Calu3 (cell line): ENCODE data around the gene UCK1. TPM values are rescaled to one million over a fixed set of nuclear protein-coding genes. Genes with fewer than 3 reads are reported as not detected.

Source experiments
- BruUV-seq: library from RNA; stranded (reverse); fragments of 400-500 nt; replicated peaks from 2 replicates; lab custom pipeline; 2021; lab: Mats Ljungman, UMichigan
- CTCF ChIA-PET: fragments of 300-600 bp; sonication (Branson Sonifier 250); formaldehyde crosslinking; loops from one replicate; lab custom pipeline; 2022; ENCODE audit warnings: antibody characterized with exemption; lab: Charles Lee
- DNase-seq: peaks from one replicate; pipeline ENCODE4 v3.0.0; 2022
- H3K27ac Mint-ChIP-seq: one replicate; pipeline ENCODE4 v1.8.0; 2022; ENCODE audit warnings: mixed read lengths; ENCODE audit not compliant: unreplicated experiment
- H3K27me3 Mint-ChIP-seq: one replicate; pipeline ENCODE4 v1.8.0; 2022; ENCODE audit warnings: mixed read lengths; ENCODE audit not compliant: unreplicated experiment
- H3K36me3 Mint-ChIP-seq: one replicate; pipeline ENCODE4 v1.8.0; 2022; ENCODE audit warnings: mild to moderate bottlenecking, moderate library complexity, mixed read lengths; ENCODE audit not compliant: insufficient read depth, unreplicated experiment
- H3K4me1 Mint-ChIP-seq: one replicate; pipeline ENCODE4 v1.8.0; 2022; ENCODE audit warnings: mild to moderate bottlenecking, low read depth, mixed read lengths; ENCODE audit not compliant: unreplicated experiment
- H3K4me3 Mint-ChIP-seq: one replicate; pipeline ENCODE4 v1.8.0; 2022; ENCODE audit warnings: mild to moderate bottlenecking, low read depth, moderate library complexity, mixed read lengths; ENCODE audit not compliant: unreplicated experiment
- H3K9me3 Mint-ChIP-seq: one replicate; pipeline ENCODE4 v1.8.0; 2022; ENCODE audit warnings: low read depth, mixed read lengths; ENCODE audit not compliant: unreplicated experiment
- CTCF ChIP-seq: fragments of 200-600 bp; IDR thresholded peaks from one replicate; pipeline ENCODE4 v1.8.0; 2022; ENCODE audit warnings: antibody characterized with exemption; ENCODE audit not compliant: unreplicated experiment
- intact Hi-C: fragments of 100-400 bp; cut with micrococcal nuclease; formaldehyde crosslinking; loops from one replicate; pipeline ENCODE4 v1.10.0; 2022; ENCODE audit not compliant: unreplicated experiment
- total RNA-seq: library from RNA; stranded (reverse); gene quantifications from 2 replicates; pipeline ENCODE4 v1.2.3, GENCODE V29; 2022

UCK1 gene
- total RNA-seq, 1 experiment from 2014 or later = 19.6 TPM

DNA sequence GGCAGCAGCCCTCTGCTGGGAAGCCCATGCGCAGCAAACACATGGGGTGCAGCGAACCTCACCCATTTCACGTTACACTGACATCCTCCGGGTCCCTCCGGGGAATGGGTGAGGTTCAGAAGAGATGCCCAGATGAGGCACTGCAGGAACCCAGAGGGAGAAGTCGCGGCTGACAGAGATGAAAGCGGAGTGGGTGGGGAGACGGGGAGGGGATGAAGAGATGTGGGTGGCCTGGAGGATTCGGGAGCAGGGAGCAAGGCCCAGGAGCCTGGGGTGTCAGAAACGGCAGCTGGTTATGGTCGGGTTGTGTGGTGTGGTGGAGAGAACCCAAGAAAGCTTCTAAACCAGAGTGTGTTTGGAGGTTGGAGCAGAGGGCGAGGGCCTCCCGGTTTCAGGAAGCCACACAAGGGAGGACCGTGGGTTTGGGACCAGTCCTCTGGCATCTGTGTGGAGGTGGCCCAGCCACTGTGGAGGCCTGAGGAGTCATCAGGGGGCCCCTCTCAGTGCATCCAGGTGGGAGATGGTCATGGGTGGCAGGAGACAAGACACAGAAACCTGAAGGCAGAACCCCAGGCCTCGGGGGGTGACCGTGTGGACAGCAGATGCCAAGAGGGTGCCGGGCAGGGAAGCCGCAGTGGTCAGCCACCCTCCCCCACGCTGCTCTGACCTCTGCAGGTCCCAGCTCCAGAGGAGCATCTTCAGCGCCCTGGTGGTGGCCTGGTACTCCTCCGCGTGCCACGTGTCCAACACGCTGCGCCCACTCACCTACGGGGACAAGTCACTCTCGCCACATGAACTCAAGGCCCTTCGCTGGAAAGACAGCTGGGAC lies 8.6 kb downstream of the UCK1 start:
- CTCF ChIA-PET = no interaction called here
- intact Hi-C loops = no loop called here
- H3K9me3 Mint-ChIP-seq = no peaks in the 10 kb centered on the region
- no peak for TF ChIP-seq CTCF
- no peak for DNase-seq
- H3K27me3 Mint-ChIP-seq = no peaks in the 10 kb centered on the region
- no peak overlapping the region for H3K4me3 Mint-ChIP-seq
- BruUV-seq = no TSS peak
- H3K4me1 Mint-ChIP-seq = no peaks in the 10 kb centered on the region
- H3K27ac Mint-ChIP-seq = no peak overlapping the region
- H3K36me3 Mint-ChIP-seq = peaks cover 26% of the 10 kb centered on the region

DNA sequence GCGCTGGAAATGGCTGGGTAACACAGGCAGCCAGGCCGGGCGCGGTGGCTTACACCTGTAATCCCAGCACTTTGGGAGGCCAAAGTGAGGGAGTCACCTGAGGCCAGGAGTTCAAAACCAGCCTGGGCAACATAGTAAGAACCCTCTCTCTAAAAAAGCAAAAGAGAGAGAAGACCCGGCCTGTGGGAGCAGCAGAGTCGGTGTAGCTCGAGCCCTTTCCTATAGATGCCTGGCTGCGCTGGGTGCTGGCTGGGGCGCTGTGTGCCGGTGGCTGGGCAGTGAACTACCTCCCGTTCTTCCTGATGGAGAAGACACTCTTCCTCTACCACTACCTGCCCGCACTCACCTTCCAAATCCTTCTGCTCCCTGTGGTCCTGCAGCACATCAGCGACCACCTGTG lies 9.2 kb downstream of the UCK1 start:
- no TSS peak for BruUV-seq
- Mint-ChIP-seq H3K4me1 (no peaks in the 10 kb centered on the region), H3K4me3 (no peak overlapping the region), H3K9me3 (no peaks in the 10 kb centered on the region), H3K27me3 (no peaks in the 10 kb centered on the region), H3K27ac (no peak overlapping the region), H3K36me3 (peaks cover 26% of the 10 kb centered on the region)
- CTCF ChIA-PET = no interaction called here
- TF ChIP-seq CTCF = no peak
- DNase-seq = no peak
- intact Hi-C loops = no loop called here

GRCh38 chr9:131521203-131521602 lies 9.9 kb downstream of the UCK1 start:
- no peak for DNase-seq
- TF ChIP-seq CTCF = no peak
- intact Hi-C loops = no loop called here
- no peaks in the 10 kb centered on the region for H3K9me3 Mint-ChIP-seq
- CTCF ChIA-PET = no interaction called here
- BruUV-seq = no TSS peak
- no peak overlapping the region for H3K4me3 Mint-ChIP-seq
- peaks cover 21% of the 10 kb centered on the region for H3K36me3 Mint-ChIP-seq
- H3K27me3 Mint-ChIP-seq = no peaks in the 10 kb centered on the region
- H3K27ac Mint-ChIP-seq = no peak overlapping the region
- no peaks in the 10 kb centered on the region for H3K4me1 Mint-ChIP-seq

GRCh38 chr9:131520503-131520902 lies 10.6 kb downstream of the UCK1 start:
- no peak overlapping the region for H3K4me3 Mint-ChIP-seq
- CTCF ChIA-PET = no interaction called here
- no peaks in the 10 kb centered on the region for H3K27me3 Mint-ChIP-seq
- no peak overlapping the region for H3K27ac Mint-ChIP-seq
- H3K9me3 Mint-ChIP-seq = no peaks in the 10 kb centered on the region
- DNase-seq = no peak
- TF ChIP-seq CTCF = no peak
- intact Hi-C loops = no loop called here
- peaks cover 21% of the 10 kb centered on the region for H3K36me3 Mint-ChIP-seq
- H3K4me1 Mint-ChIP-seq = no peaks in the 10 kb centered on the region
- BruUV-seq = no TSS peak
